ENCODE data around the gene LRRC37A.
"Not testable (repeated sequence)": the region's sequence is repeated elsewhere in the genome, so short reads cannot be mapped to it uniquely, and the experiment has no call there.

The LRRC37A gene

GRCh38 chr17:46294831-46295230 is at the start of gene LRRC37A:
Gene LRRC37A (plus strand): TSS chr17:46295131. CDS start chr17:46295134, 3 bp downstream.
- not testable (repeated sequence) for DNase-seq

GRCh38 chr17:46249153-46249552 is 45.8 kb upstream of the LRRC37A start:
- DNase-seq, result not testable (repeated sequence)

GRCh38 chr17:46252804-46253203 is 42.1 kb upstream of the LRRC37A start:
- not testable (repeated sequence) for DNase-seq

- DNase-seq, result peak; percentile 94
These were observed 41.2 kb upstream of the LRRC37A start for GRCh38 chr17:46253722-46254121.

- DNase-seq, result not testable (repeated sequence)
These were observed 40.7 kb upstream of the LRRC37A start for GRCh38 chr17:46254215-46254614.

- not testable (repeated sequence) for DNase-seq
These were observed 38.6 kb upstream of the LRRC37A start for GRCh38 chr17:46256369-46256768.

- DNase-seq, result peak; percentile 58
These were observed 34.9 kb upstream of the LRRC37A start for GRCh38 chr17:46259845-46260661.

- no peak for DNase-seq
These were observed 32.7 kb upstream of the LRRC37A start for GRCh38 chr17:46262271-46262670.

- peak; percentile 59 for DNase-seq
These were observed 30.3 kb upstream of the LRRC37A start for GRCh38 chr17:46264456-46265198.

- peak; percentile 60 for DNase-seq
These were observed 28.8 kb upstream of the LRRC37A start for GRCh38 chr17:46266063-46266655.

GRCh38 chr17:46266656-46267544 is 28.0 kb upstream of the LRRC37A start:
- DNase-seq, result peak; percentile 96

- no peak for DNase-seq
These were observed 24.9 kb upstream of the LRRC37A start for GRCh38 chr17:46270032-46270431.

GRCh38 chr17:46273541-46274236 is 21.2 kb upstream of the LRRC37A start:
- DNase-seq, result no peak

GRCh38 chr17:46274238-46274637 is 20.7 kb upstream of the LRRC37A start:
- DNase-seq, result no peak

GRCh38 chr17:46276728-46277479 is 18.0 kb upstream of the LRRC37A start:
- DNase-seq, result peak; percentile 44

GRCh38 chr17:46281336-46281735 is 13.6 kb upstream of the LRRC37A start:
- not testable (repeated sequence) for DNase-seq

GRCh38 chr17:46282635-46283034 is 12.3 kb upstream of the LRRC37A start:
- DNase-seq, result peak; percentile 25

- peak; percentile 62 for DNase-seq
These were observed 10.5 kb upstream of the LRRC37A start for GRCh38 chr17:46284467-46284866.

GRCh38 chr17:46285500-46285899 is 9.4 kb upstream of the LRRC37A start:
- not testable (repeated sequence) for DNase-seq

GRCh38 chr17:46286764-46287221 is 8.1 kb upstream of the LRRC37A start:
- peak; percentile 52 for DNase-seq

GRCh38 chr17:46287587-46287986 is 7.3 kb upstream of the LRRC37A start:
- not testable (repeated sequence) for DNase-seq

Data from activated CD8-positive, alpha-beta memory T cell treated with anti-CD3 and anti-CD28 coated beads, Interleukin-2, amount 50 U/mL, for 48 hours (primary cell).